ENCODE data around the gene CCDC149.

Gene CCDC149

DNA sequence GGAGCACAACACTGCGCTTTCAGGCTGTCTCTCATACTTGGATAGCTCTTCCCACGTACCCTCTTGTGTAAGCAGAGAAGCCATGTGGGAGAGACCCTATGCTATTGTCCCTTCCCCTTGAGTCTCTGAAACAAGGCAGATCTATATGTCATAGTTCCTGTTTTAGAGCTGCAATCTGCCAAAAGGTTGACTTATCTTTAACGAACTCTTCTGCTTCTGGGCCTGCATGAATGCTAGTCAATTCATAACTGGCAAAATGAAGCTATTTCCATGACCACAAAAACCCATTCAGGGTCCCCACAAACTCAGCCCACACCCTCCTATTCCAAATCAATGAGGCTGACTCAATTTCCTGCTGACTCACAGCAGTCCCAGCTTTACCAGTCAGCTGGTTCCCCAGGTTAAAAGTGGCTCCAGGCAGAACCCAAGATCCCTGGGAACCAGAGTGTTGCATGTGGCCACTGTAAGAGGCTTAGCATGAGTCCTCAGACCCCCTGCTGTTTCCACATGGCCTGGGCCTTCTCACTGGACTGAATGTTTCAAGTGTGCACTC lies 142.7 kb downstream of the CCDC149 start:
- no peak overlapping the region for H3K27ac ChIP-seq
- no peak overlapping the region for H3K4me3 ChIP-seq
- DNase-seq (ENCODE audit: low spot score), result no peak
- TF ChIP-seq, protein P1, sequence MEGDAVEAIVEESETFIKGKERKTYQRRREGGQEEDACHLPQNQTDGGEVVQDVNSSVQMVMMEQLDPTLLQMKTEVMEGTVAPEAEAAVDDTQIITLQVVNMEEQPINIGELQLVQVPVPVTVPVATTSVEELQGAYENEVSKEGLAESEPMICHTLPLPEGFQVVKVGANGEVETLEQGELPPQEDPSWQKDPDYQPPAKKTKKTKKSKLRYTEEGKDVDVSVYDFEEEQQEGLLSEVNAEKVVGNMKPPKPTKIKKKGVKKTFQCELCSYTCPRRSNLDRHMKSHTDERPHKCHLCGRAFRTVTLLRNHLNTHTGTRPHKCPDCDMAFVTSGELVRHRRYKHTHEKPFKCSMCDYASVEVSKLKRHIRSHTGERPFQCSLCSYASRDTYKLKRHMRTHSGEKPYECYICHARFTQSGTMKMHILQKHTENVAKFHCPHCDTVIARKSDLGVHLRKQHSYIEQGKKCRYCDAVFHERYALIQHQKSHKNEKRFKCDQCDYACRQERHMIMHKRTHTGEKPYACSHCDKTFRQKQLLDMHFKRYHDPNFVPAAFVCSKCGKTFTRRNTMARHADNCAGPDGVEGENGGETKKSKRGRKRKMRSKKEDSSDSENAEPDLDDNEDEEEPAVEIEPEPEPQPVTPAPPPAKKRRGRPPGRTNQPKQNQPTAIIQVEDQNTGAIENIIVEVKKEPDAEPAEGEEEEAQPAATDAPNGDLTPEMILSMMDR (IDR thresholded peaks at IDR 0.05), result no peak

DNA sequence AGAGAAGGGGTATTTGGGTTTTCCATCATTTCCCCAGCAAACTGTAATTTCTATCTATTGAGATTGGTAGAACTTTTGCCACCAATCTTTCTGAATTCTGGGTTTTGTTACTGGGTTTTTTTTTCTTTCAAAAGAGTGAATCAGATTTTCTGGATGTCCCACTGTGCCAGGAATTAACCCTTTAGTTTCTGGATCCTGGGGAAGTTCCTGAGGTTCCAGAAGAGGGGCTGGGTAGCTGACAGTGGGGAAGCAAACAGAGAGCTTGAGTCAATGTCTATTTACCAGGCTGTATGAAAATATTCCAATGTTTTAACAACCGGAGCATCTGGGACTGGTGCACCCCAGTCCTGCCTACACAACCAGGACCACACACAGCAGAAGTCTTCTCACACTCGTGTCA lies 143.3 kb downstream of the CCDC149 start:
- no peak for DNase-seq (ENCODE audit: low spot score)
- Histone ChIP-seq H3K4me3 (no peak overlapping the region), H3K27ac (no peak overlapping the region)
- TF ChIP-seq, protein P1 (IDR thresholded peaks at IDR 0.05), result no peak

DNA sequence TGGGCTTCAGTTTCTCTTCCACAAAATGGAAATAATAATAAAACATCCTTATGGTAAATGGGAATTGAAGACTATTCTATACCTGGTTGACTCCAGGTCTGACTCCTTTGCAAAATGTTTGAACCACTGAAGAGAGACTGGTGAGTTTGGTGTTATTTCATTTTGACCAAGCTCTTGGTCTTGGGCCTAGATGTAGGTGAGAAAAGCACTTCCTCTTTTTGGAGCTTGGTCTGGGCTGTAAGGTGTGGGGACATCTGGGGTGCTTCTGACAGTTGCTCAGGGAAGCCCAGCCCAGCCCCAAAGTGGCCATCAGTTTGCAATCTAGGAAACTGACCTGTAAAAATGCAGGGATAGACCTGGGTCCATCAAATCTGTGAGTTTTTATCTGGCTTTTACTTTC lies 144.2 kb downstream of the CCDC149 start:
- no peak overlapping the region for H3K4me3 ChIP-seq
- DNase-seq (ENCODE audit: low spot score), result no peak
- TF ChIP-seq, protein P1 (IDR thresholded peaks at IDR 0.05), result no peak
- no peak overlapping the region for H3K27ac ChIP-seq

DNA sequence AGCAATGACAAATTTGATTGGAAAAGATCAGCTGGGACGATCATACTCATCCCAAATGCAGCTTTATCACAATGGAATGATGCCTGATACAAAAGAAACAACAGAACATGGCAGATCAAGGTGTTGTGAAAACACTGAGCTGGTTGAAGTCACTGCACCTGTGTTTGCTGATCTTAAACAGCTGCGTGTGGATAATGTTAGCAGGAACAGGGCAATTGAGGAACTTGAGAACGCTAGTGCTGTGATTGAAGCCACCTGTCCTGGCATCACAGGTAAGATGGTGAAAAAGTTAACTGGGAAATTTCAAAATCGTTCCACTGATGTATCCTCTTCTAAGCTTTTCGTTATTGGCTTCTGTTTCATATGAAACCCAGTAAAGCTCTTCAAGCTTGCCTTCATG lies 144.8 kb downstream of the CCDC149 start:
- DNase-seq (ENCODE audit: low spot score), result no peak
- no peak overlapping the region for H3K4me3 ChIP-seq
- H3K27ac ChIP-seq, result no peak overlapping the region
- TF ChIP-seq, protein P1 (IDR thresholded peaks at IDR 0.05), result no peak

DNA sequence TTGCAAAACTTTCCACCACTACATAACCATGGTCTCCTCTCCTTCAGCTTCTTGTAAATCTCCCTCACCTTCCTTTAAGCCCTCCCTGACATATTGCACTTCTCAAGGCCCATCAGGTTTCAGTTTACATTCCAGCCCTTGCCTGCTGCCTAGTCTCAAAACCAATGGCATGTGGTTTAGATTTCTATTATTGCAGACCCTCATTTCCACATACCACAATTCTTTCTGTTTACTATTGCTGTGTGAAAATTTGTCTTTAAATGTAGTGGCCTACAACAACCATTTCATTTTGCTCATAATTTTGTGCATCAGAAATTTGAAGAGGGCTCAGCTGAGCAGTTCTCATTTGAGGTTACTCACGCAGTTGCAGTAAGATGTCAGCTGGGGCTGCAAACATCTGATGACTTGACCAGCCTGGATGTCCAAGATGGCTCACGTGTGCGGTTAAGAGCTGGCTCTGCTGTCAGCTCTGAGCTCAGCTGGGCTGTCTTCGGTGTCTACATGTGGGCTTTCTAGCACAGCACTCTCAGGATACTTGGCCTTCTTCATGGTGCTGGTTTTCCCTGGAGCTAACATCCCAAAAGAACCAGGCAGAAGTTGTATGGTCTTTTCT lies 147.4 kb downstream of the CCDC149 start:
- H3K27ac ChIP-seq, result no peak overlapping the region
- H3K4me3 ChIP-seq, result no peak overlapping the region
- DNase-seq (ENCODE audit: low spot score), result no peak
- TF ChIP-seq, protein P1 (IDR thresholded peaks at IDR 0.05), result no peak

DNA sequence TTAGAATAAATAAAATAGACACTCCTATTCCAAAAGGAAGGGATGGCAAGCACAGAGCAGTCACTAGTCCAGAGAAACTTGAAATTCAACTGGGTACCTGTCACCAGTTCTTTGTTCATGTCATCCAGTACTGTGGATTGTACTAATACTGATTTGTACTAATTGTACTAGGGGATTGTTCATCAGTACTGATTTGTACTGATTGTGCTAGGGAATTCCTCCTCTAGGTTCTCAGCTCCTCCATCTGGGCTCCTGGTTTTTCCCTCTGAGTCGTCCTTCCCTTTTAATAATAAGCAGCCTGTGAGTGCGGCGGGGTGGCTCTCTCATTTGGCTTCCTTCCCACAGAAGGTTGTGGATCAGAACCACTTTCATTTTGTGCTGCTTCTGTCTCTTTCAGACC lies 148.5 kb downstream of the CCDC149 start:
- Histone ChIP-seq H3K27ac (no peak overlapping the region), H3K4me3 (no peak overlapping the region)
- TF ChIP-seq, protein P1 (IDR thresholded peaks at IDR 0.05), result no peak
- DNase-seq (ENCODE audit: low spot score), result no peak

DNA sequence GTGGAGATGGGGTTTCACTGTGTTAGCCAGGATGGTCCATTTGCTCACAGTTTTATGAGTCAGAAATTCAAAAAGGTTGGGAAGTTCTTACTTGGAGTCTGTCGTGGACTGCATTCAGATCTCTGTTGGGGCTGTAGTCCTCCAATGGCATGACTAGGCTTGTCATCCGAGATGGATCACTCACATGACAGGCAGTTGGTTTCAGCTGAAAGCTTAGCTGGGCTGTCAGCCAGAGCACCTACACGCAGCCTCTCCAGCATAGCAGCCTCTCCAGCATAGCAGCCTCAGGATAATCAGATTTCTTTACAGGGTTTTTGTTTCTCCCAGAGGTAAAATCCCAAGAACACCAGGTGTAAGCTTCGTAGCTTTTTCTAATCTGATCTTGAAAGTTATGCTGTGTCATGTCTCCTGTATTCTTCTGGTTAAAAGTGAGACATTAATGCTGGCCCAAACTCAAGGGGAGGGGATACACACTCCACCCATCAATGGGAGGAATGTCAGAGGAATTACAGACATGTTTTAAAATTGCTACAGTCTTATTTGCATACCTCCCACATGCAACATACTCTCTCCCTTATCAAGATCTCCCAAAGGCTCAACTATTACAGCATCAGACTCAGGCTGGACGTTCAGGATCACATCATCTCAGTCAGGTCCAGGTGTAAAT lies 149.1 kb downstream of the CCDC149 start:
- TF ChIP-seq, protein P1 (IDR thresholded peaks at IDR 0.05), result no peak
- DNase-seq (ENCODE audit: low spot score), result no peak
- Histone ChIP-seq H3K4me3 (no peak overlapping the region), H3K27ac (no peak overlapping the region)
